Tibial artery (tissue), 4 donors: ENCODE data around the gene DNAJB5.
A peak's percentile ranks its signal among the peaks of the same experiment; 100 is the strongest.

ENCODE experiments used
- DNase-seq, 2 donors: peaks; one replicate each; pipeline ENCODE4 v3.0.0-alpha.2; 2019
- H3K27ac ChIP-seq, 2 donors: fragments of 200-600 bp; sonication (generic) in 1 of 2; 1 replicate in 1 of 2; 2 replicates in 1 of 2; pipeline ENCODE4 v1.5.1; 2018 to 2019; ENCODE audit warnings: mild to moderate bottlenecking in 1 of 2
- H3K27me3 ChIP-seq, 2 donors: fragments of 200-600 bp; sonication (generic) in 1 of 2; one replicate each; pipeline versions ENCODE4 v1.5.1 to v1.6.0; 2016 to 2019
- H3K36me3 ChIP-seq, 3 donors: fragments of 200-600 bp; sonication (generic) in 2 of 3; one replicate each; pipeline ENCODE4 v1.5.1; 2016 to 2019; ENCODE audit warnings: mild to moderate bottlenecking in 2 of 3
- H3K4me1 ChIP-seq, 4 donors: fragments of 200-600 bp; sonication (generic) in 2 of 4; 1 replicate in 3 of 4; 2 replicates in 1 of 4; pipeline ENCODE4 v1.5.1; 2016 to 2019
- H3K4me3 ChIP-seq, 2 donors: fragments of 200-600 bp; sonication (generic) in 1 of 2; 1 replicate in 1 of 2; 2 replicates in 1 of 2; pipeline ENCODE4 v1.5.1; 2018 to 2019; ENCODE audit warnings: mild to moderate bottlenecking in 2 of 2
- H3K9me3 ChIP-seq, 3 donors: fragments of 200-600 bp; sonication (generic) in 1 of 3; one replicate each; pipeline ENCODE4 v1.5.1; 2016 to 2019
- intact Hi-C: fragments of 100-400 bp; cut with DNase I; formaldehyde crosslinking; loops from one replicate; pipeline ENCODE4 v1.15.0; 2023; ENCODE audit warnings: low total_unique reads
- TF ChIP-seq, protein P1 (sequence below), 2 experiments: fragments of 200-600 bp in 1 of 2; fragments of 450-650 bp in 1 of 2; IDR thresholded peaks; one replicate each; pipeline ENCODE4 v1.5.1; 2017 to 2019; ENCODE audit warnings: antibody characterized with exemption in 2 of 2, mild to moderate bottlenecking in 1 of 2, moderate library complexity in 1 of 2

DNAJB5 gene

DNA sequence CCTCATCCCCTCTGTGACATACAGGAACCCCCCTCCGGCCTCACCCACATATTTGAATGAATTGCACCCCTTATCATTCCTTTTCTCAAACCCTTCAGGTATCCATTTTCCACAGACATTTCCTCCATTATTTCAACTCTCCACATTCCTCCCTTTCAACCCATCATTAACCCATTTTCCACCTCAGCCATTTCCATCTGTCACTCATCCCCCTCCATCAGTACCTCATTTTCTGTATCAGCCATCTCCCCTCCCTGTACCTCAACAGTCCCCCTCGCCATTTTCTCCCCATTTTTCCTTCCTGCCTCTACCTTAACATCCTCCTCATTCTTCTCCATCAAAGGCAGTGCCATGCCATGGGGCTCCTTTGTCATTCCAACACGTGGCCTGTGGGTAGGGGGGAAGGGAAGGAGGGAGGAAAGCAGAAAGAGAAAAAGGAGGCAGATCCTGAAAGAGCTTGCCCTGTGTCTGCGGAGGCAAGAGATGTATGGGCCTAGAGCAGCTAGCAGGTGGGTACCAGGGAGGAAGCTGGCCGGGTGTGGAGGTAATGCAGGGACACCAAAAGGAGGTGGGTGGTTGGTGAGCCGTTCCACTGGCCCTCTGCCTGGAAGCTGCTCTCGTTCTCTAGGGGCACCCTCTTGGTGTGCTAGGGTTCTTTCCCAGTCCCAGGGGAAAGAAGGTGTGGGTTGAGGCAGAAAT, 1.5 kb downstream of the DNAJB5 start:
- peaks cover under 1 to 3% (median 2%) of the 10 kb centered on the region in 3 donors for H3K36me3 ChIP-seq
- H3K4me1 ChIP-seq, result peaks cover 0 to 68% (median 57%) of the 10 kb centered on the region in 4 donors
- TF ChIP-seq, protein P1, sequence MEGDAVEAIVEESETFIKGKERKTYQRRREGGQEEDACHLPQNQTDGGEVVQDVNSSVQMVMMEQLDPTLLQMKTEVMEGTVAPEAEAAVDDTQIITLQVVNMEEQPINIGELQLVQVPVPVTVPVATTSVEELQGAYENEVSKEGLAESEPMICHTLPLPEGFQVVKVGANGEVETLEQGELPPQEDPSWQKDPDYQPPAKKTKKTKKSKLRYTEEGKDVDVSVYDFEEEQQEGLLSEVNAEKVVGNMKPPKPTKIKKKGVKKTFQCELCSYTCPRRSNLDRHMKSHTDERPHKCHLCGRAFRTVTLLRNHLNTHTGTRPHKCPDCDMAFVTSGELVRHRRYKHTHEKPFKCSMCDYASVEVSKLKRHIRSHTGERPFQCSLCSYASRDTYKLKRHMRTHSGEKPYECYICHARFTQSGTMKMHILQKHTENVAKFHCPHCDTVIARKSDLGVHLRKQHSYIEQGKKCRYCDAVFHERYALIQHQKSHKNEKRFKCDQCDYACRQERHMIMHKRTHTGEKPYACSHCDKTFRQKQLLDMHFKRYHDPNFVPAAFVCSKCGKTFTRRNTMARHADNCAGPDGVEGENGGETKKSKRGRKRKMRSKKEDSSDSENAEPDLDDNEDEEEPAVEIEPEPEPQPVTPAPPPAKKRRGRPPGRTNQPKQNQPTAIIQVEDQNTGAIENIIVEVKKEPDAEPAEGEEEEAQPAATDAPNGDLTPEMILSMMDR (IDR thresholded peaks at IDR 0.05), result no peak
- peak overlapping the region; percentile 90 to 91 for H3K4me3 ChIP-seq
- peak overlapping the region; percentile 93 to 100 for H3K27ac ChIP-seq
- intact Hi-C loops, result loop anchor here (5.0 kb wide), 1 partner anchor 121 kb away; no protein-coding TSS in a partner anchor
- H3K9me3 ChIP-seq, result no peaks in the 10 kb centered on the region
- peak in 1 of 2 donors; percentile 74 for DNase-seq
- no peaks in the 10 kb centered on the region for H3K27me3 ChIP-seq

DNA sequence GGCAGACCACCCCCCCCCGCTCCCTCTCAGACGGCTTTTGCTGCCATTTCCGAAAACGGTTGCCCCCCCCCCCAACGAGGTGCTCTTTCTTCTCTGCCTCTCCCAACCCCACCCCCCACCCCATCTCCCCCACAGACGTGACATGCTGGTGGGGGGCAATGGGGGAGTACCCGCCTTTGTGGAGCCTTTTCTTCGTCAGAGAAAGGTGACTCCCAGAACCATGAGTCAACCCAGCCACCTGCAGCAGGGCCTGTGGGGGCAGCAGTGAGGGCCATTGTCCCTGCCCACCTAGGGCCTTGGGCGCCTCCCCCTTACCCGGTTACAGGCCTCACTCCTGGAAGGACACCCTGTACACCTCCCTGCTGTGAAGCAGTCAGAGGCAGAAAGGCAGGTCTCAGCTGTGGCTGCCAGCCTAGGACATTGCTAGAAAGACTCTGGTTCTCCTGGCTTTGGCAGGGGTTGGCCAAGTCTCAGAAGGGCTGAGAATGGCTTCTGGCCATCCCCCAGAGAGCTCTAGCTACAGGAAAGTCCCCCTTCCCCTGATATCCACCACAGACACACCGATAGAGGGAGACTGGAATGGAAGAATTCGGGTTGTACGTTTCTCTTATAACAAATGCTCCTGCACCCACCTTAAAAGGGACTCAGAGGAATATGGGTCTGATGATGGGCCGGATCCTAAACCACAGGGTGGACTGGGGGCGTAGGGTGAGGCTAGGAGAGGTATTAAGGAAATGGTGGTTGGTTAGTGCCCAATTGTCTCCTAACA, 2.2 kb downstream of the DNAJB5 start:
- intact Hi-C loops, result loop anchor here (5.0 kb wide), 1 partner anchor 121 kb away; no protein-coding TSS in a partner anchor
- Histone ChIP-seq H3K27me3 (no peaks in the 10 kb centered on the region), H3K36me3 (peaks cover 8 to 10% (median 9%) of the 10 kb centered on the region in 3 donors), H3K9me3 (no peaks in the 10 kb centered on the region), H3K4me3 (peak overlapping the region; percentile 90 to 91), H3K4me1 (peaks cover 0 to 71% (median 57%) of the 10 kb centered on the region in 4 donors), H3K27ac (peak overlapping the region; percentile 93 to 100)
- TF ChIP-seq, protein P1 (IDR thresholded peaks at IDR 0.05), result no peak
- DNase-seq, result peak; percentile 43 to 91

GRCh38 chr9:34992376-34992951, 2.9 kb downstream of the DNAJB5 start:
- intact Hi-C loops, result loop anchor here (5.0 kb wide), 1 partner anchor 120 kb away; no protein-coding TSS in a partner anchor
- Histone ChIP-seq H3K27me3 (no peaks in the 10 kb centered on the region), H3K36me3 (peaks cover 13 to 17% (median 16%) of the 10 kb centered on the region in 3 donors), H3K27ac (peak overlapping the region; percentile 93 to 100), H3K4me3 (peak overlapping the region in 1 of 2 donors; percentile 5), H3K4me1 (peaks cover 0 to 71% (median 57%) of the 10 kb centered on the region in 4 donors), H3K9me3 (no peaks in the 10 kb centered on the region)
- DNase-seq, result peak; percentile 76 to 93
- TF ChIP-seq, protein P1 (IDR thresholded peaks at IDR 0.05), result no peak

- H3K36me3 ChIP-seq, result peaks cover 13 to 26% (median 22%) of the 10 kb centered on the region in 3 donors
- H3K4me3 ChIP-seq, result peak overlapping the region in 1 of 2 donors; percentile 30
- no peaks in the 10 kb centered on the region for H3K27me3 ChIP-seq
- intact Hi-C loops, result loop anchor here (5.0 kb wide), 1 partner anchor 119 kb away; no protein-coding TSS in a partner anchor
- DNase-seq, result peak; percentile 80 to 95
- H3K9me3 ChIP-seq, result no peaks in the 10 kb centered on the region
- peak overlapping the region; percentile 93 to 100 for H3K27ac ChIP-seq
- TF ChIP-seq, protein P1 (IDR thresholded peaks at IDR 0.05), result no peak
- H3K4me1 ChIP-seq, result peaks cover 0 to 67% (median 52%) of the 10 kb centered on the region in 4 donors
These were observed 4.1 kb downstream of the DNAJB5 start for GRCh38 chr9:34993502-34994259.
